Left colon (tissue), 2 donors: ENCODE measurements around the gene THOC1. TPM values are rescaled to one million over a fixed set of nuclear protein-coding genes. Genes with fewer than 3 reads are reported as not detected.
"Not testable (repeated sequence)": the region's sequence is repeated elsewhere in the genome, so short reads cannot be mapped to it uniquely, and the experiment has no call there.

ENCODE experiments used
- ATAC-seq: fragments of 200-7000 bp; cut with Tn5 transposase; one replicate; pipeline ENCODE4 v1.9.1; 2020; ENCODE audit warnings: mild to moderate bottlenecking, moderate library complexity
- DNase-seq, 2 donors: peaks; one replicate each; pipeline ENCODE4 v3.0.0-alpha.2; 2020
- intact Hi-C, 2 donors: fragments of 100-400 bp; cut with DNase I in 1 of 2; cut with micrococcal nuclease in 1 of 2; formaldehyde crosslinking; loops; one replicate each; pipeline versions ENCODE4 v1.11.2 to v1.14.0; 2022; cut with DNase I, micrococcal nuclease
- long read RNA-seq: library from polyadenylated mRNA; unstranded; transcript quantifications from one replicate; pipeline ENCODE4 v2.0.0, GENCODE V29; 2021
- total RNA-seq, 2 donors: library from RNA; stranded (reverse); fragmentation: NEBNext Ultra II Directional; extraction: Animal tissue kit (Norgen Biotek cat#: 25700); gene quantifications; one replicate each; pipeline ENCODE4 v1.2.1, GENCODE V29; 2021
- donor health status: DM: no; HTN: no; CAD: no.
- donor health status: DM: yes; HTN: yes; CAD: no.

The THOC1 gene
- 10 to 100 TPM; 18.6 to 22.9 TPM for total RNA-seq
- long read RNA-seq, transcript THOC1-201 (21 exons, 2,087 nt): major isoform, 8 of 14 reads
- long read RNA-seq, partial matches to known transcripts: 0 of 14 reads
- long read RNA-seq, other reads (novel, unspliced or antisense): 4 of 14 reads

GRCh38 chr18:267688-268552, at the start of gene THOC1:
TSS of gene THOC1 (minus strand) at chr18:268047. CDS start at chr18:268019, 28 bp downstream.
- DNase-seq (peak; percentile 93 to 96), ATAC-seq (peak; percentile 97)
- intact Hi-C loops: no loop called here

- intact Hi-C loops: no loop called here
- ATAC-seq (no peak), DNase-seq (no peak)
These were observed 49.8 kb upstream of the THOC1 start for GRCh38 chr18:317618-318017.

- no peak for DNase-seq
- intact Hi-C loops: no loop called here
- ATAC-seq: no peak
These were observed 48.5 kb upstream of the THOC1 start for GRCh38 chr18:316393-316792.

GRCh38 chr18:313931-314330, 46.1 kb upstream of the THOC1 start:
- ATAC-seq (no peak), DNase-seq (no peak)
- intact Hi-C loops: no loop called here

GRCh38 chr18:312415-312814, 44.6 kb upstream of the THOC1 start:
- no peak for ATAC-seq
- no peak for DNase-seq
- intact Hi-C loops: no loop called here

GRCh38 chr18:310042-310441, 42.2 kb upstream of the THOC1 start:
- DNase-seq: no peak
- ATAC-seq: no peak
- intact Hi-C loops: no loop called here

GRCh38 chr18:308086-308485, 40.2 kb upstream of the THOC1 start:
- DNase-seq, intact Hi-C loops, ATAC-seq: not testable (repeated sequence)

GRCh38 chr18:306608-307255, 38.9 kb upstream of the THOC1 start:
- intact Hi-C loops: no loop called here
- ATAC-seq (no peak), DNase-seq (no peak)

- intact Hi-C loops: no loop called here
- no peak for ATAC-seq
- DNase-seq: no peak
These were observed 37.2 kb upstream of the THOC1 start for GRCh38 chr18:305003-305501.

GRCh38 chr18:303607-304006, 35.8 kb upstream of the THOC1 start:
- no peak for ATAC-seq
- intact Hi-C loops: no loop called here
- DNase-seq: no peak

- DNase-seq: no peak
- intact Hi-C loops: no loop called here
- no peak for ATAC-seq
These were observed 35.2 kb upstream of the THOC1 start for GRCh38 chr18:303011-303410.

GRCh38 chr18:302097-302496, 34.2 kb upstream of the THOC1 start:
- no peak for DNase-seq
- intact Hi-C loops: no loop called here
- no peak for ATAC-seq

GRCh38 chr18:297936-298335, 30.1 kb upstream of the THOC1 start:
- DNase-seq (no peak), ATAC-seq (no peak)
- intact Hi-C loops: loop anchor here in 1 of 2 donors (10.0 kb wide), 1 partner anchor 317 kb away; no protein-coding TSS in a partner anchor

- intact Hi-C loops: loop anchor here in 1 of 2 donors (10.0 kb wide), 1 partner anchor 319 kb away; no protein-coding TSS in a partner anchor
- ATAC-seq (no peak), DNase-seq (no peak)
These were observed 28.1 kb upstream of the THOC1 start for GRCh38 chr18:295756-296490.

- intact Hi-C loops: loop anchor here in 1 of 2 donors (10.0 kb wide), 1 partner anchor 320 kb away; no protein-coding TSS in a partner anchor
- ATAC-seq: no peak
- DNase-seq: no peak
These were observed 26.7 kb upstream of the THOC1 start for GRCh38 chr18:294566-294965.

GRCh38 chr18:293536-293935, 25.7 kb upstream of the THOC1 start:
- intact Hi-C loops: loop anchor here in 1 of 2 donors (10.0 kb wide), 1 partner anchor 321 kb away; no protein-coding TSS in a partner anchor
- ATAC-seq (no peak), DNase-seq (no peak)

- ATAC-seq (no peak), DNase-seq (no peak)
- intact Hi-C loops: loop anchor here in 1 of 2 donors (10.0 kb wide), 1 partner anchor 323 kb away; no protein-coding TSS in a partner anchor
These were observed 24.4 kb upstream of the THOC1 start for GRCh38 chr18:292271-292670.

- DNase-seq, ATAC-seq: not testable (repeated sequence)
- intact Hi-C loops: loop anchor here (2.0 to 10.0 kb wide), 2 partner anchors 325 kb away; no protein-coding TSS in a partner anchor
These were observed 22.1 kb upstream of the THOC1 start for GRCh38 chr18:289970-290369.

- ATAC-seq (no peak), DNase-seq (no peak)
- intact Hi-C loops: loop anchor here in 1 of 2 donors (2.0 kb wide), 1 partner anchor 326 kb away; no protein-coding TSS in a partner anchor
These were observed 21.2 kb upstream of the THOC1 start for GRCh38 chr18:289026-289425.
